ENCODE results near the gene NUP188.
"Not testable (repeated sequence)": the region's sequence is repeated elsewhere in the genome, so short reads cannot be mapped to it uniquely, and the experiment has no call there.

NUP188 gene

DNA sequence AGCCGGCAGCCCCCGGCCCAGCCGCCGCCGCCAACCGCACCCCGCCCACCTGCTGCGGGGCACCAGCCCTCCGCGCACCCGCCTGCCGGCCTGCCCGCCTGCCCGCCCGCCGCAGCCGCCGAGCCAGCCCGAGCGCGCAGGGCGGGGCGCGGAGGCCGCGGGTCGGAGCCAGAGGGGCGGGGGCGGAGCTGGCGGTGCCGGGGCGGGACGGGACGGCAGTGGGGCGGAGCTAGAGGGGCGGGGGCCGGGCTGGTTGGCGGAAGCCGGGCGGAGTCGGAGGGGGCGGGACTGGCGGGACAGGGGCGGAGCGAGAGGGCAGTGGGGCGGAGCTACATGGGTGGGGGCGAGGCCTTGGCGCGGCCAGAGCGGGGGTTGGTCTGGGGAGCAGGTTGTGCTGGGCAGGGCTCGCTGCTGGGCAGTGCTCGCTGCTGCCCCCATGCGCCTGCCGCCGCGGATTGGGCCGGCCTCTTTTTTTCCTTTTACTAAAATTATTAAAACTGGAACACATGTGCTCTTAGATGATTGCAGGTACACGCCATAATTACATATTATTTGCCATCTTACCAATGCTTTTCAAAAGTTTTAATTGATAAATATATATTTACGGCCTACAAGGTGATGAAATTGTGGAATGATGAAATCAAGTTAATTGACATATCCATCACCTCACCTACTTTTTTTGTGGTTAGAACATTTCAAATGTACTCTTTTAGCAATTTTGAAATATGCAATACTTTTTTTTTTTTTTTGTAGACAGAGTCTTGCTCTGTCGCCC, 80.9 kb downstream of the NUP188 start, which contains the start of gene SH3GLB2:
Gene SH3GLB2, minus strand, starts transcription at position 140 of the 775 bp plus-strand sequence. CDS start 177 bp downstream, outside the sequence.
- DNase-seq (ENCODE audit: low read depth), result peak; percentile 91

DNA sequence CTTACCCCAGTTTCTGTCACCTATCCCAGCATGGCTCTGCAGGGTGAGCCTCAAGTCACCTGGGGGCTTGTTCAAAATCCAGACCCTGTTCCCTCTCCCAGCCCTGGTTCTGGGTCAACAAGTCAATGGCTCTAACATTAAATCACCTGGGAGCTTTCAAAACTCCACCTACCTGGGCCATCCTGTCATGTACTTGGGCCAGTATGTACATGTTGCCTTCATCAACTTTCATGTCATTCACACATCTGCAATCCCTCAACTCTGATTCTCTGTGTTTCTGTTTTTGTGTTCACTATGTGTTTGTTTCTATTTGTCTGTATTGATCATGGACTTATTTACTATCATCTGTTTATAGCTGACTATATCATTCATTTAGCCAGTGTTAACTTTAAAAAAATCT, 82.7 kb downstream of the NUP188 start:
- DNase-seq (ENCODE audit: low read depth), result no peak

DNA sequence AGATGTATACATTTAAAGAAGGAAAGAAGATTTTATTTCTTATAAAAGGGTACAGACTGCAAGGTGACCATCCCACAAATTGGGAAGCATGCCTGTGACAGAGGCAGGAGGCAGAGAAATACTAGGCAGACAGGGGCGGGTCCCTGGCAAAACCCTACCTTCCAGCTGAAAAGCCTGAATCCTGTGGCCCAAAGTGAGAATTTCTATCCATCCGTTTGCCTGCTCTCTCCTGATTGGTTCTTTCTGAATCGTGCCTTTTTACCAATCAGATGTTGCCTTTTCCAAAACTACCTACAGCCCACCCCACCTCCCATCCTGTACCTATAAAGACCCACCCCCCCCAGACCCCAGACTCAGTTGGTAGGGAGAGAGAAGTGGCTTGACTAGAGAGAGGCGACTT, 84.0 kb downstream of the NUP188 start:
- no peak for DNase-seq (ENCODE audit: low read depth)

DNA sequence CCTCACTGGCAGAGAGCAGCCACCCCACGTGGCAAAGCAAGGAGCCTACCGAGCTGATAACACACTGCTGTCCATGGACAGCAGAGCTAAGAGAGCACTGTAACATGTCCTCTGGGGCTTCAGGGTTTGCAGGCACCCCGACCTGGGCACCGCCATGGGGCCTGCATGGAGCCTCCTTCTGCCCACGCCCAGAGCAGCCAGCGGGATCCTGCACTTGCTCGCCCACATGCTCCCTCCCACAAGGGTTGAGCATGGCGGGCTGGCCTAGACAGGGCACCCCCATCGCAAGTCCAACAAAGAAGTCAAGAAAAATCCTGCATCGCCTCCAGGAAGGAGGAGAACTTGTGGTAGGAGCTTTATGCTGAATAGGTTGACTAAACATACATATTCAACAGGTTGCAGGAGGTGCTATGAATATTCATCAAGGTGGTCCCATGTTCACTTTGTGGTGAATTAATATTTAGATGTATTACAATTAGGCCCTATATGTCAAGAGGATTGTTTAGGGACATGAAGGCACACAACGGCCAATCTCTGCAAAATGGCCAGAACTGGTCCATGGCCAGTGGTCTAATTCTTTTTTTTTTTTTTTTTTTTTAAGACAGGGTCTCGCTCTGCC, 85.2 kb downstream of the NUP188 start:
- no peak for DNase-seq (ENCODE audit: low read depth)

DNA sequence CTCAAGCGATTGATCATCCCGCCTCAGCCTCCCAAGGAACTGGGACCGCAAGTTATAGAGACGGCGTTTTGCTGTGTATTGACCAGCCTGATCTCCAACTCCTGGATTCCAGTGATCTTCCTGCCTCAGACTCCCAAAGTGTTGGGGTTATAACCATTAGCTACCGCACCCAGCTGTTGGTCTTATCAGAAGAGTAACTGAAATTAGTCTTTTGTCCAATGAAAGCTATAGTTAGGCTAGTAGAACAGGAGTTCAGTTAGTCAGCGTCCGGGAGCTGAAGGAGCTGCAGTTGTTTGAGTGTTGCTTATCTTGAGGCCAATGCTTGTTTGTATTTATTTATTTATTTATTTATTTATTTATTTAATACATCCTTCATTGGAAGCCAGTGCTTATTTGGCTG, 85.7 kb downstream of the NUP188 start:
- no peak for DNase-seq (ENCODE audit: low read depth)

DNA sequence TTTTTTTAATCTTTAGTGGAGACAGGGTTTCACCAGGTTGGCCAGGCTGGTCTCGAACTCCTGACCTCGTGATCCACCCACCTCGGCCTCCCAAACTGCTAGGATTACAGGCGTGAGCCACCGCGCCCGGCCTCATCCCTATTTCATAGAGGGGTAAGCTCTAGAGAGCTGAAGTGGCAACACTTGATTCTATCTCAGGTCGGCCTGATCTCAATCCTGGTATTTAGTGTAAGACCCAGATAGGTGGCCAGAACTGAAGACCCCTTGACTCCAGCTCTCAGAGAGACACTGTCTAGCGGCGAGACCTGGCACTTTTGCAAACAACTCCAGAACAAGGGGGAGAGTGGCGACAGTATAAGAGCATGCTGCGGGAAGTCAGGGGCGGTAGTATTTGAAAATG, 88.3 kb downstream of the NUP188 start:
- not testable (repeated sequence) for DNase-seq (ENCODE audit: low read depth)

DNA sequence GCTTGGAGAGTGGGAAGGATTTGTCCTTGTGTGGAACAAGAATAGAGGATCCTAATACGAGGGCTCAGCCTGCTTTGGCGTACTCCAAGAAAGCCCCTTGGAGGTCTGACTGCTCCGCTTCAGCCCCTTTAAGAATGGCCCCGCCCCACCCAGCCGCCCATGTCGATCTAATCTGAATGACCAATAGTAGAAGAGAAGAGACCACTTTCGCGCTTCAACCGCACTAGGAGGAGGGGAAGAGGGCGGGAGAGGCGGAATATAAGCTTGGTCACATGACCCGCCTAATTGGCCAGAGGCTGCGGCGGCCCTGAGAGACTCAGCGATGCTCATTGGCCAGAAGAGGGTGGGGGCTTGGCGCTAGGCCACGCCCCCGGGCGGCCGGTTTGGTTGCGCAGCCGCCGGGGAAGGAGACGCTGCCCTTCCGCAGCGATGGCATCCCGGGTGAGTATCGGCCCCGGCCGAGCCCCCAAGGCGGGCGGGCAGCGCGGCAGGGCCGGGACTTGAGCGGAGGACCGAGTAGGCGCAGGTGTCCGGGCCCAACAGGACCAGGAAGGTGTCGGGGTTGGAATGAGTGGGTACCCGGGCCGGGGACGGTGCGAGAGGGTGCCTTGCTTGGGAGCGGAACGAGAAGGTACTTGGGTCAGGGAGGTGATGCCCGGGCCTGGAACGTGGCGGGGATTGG, 88.9 kb downstream of the NUP188 start, which contains the start of gene MIGA2:
Gene MIGA2, plus strand, starts transcription at position 386 of the 682 bp plus-strand sequence. CDS start 3,969 bp downstream, outside the sequence.
- DNase-seq (ENCODE audit: low read depth), result peak; percentile 86

DNA sequence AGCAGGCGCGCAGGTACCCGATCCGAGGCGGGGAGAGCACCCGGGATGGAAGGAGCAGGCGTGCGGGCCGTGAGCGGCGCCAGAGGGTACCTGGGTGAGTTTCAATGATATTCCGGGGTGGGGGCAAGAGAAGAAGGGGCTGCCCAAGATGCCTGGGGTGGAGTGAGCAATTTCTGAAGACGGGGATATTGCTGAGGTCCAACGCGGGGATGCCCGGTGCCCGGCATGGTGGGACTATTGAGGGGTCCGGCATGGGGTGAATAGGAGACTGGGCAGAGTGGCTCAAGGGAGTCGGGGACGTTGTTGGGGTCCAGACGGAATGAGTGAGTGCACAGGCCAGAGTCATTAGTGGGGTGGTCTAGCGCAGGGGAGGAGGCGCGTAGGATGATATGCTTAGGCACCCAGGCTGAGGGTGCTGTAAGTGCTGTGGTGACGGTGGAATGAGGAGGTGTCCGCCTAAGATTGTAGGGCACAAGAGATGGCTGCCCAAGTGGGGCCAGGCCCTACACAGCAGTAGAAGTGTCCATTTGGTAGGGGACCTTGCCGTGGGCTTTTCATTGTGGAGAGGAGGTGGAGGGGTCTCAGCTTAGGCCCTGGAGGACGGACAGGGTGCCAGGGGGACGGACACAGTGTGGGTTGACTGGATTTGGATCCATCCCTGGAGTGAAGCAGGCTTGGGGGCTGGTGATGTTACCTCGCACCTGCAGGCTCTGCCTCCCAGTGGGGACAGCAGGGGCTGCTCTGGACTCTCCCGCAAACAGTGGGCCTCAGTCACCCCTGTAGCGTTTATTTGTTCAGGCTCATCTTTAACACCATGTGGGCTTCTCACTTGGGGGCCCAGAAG, 89.6 kb downstream of the NUP188 start:
- no peak for DNase-seq (ENCODE audit: low read depth)

DNA sequence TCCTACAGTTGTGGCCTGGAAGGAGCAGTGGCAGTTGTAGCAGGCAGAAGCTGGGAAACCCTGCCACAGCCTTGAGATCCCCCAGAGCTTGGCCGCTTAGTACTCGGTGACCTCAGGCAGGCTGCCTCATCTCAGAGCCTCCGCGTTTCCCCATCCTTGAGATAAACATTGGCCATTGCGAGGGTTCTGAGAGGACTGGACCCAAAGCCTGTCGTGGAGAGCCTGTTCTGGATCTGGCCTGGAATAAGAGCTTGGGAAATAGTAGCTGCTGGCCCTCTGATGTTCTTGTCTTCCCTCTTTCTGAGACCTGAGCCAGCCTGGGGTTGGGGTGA, 90.2 kb downstream of the NUP188 start:
- no peak for DNase-seq (ENCODE audit: low read depth)

DNA sequence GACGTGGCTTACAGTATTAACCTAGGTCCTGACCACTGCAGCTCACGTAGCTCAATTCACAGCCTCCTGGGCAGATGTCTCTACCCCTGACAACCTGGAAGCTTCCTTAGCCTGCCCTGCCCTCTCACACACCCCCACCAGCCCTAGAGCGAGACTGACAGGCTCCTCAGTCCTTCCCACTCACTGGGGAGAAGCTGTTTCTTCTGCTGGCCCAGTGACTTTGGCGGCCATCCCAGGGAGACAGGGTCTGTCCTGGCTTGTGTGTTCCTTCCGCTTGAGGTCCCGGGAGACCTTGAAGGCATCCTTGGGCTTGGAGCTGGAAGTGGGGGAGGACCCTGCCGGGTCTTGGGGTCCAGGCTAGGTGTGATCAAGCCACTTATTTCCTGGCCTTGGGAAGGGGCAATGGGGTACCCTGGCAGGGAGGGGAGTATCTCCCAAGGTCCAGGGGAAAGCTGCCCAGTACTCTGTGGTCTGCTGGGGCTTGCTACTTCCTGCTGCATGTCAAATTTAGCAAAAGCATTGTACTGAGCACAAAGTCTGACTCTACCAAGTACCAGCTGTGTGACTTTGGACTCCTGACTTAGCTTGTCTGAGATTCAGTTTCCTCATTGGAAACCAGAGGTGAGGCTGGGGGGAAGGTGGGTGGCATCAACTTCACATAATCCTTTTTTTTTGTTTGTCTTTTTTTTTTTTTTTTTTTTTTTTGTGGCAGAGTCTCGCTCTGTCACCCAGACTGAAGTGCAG, 90.8 kb downstream of the NUP188 start:
- DNase-seq (ENCODE audit: low read depth), result no peak

DNA sequence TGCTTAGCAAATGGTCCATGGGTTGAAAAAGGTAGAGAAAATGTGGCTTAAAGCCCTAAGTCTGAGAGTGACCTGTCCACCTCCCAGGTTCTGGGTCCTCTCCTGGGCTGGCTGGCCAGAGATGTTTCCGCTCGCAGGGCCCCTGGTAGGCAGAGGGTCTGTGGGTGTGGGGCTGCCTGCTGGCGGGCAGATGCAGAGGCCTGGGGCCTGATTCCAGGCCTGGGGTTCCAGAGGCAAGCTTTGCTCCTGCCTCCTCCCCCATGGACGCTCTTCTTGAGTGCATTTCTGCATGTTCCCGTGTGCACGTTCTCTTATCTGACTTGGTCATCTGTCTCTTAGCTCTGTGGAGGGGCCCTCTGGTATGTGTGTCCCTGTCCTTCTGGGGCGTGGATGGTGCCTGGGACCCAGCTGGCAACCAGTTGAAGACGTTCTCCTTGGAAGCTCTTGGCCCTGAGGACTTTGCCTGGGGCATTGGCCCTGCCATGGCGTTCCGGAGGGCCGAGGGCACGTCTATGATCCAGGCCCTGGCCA, 92.7 kb downstream of the NUP188 start:
- no peak for DNase-seq (ENCODE audit: low read depth)

DNA sequence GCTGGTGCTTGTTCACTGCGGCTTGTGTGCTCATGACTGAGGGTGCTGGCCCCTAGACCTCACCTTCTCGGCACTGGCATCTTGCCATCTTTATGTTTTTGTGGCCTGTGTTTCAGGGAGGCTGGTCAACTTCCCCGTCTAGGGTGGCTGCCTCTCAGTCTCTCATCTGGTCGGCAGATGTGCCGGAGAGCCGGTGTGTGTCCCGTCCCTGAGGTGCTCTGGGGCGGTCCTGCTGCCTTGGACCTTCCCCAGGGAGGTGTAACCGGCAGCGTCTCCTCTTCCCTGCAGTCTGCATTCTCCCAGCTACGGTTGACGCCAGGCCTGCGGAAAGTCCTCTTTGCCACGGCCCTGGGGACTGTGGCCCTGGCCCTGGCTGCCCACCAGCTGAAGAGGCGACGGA, 94.5 kb downstream of the NUP188 start:
- no peak for DNase-seq (ENCODE audit: low read depth)

DNA sequence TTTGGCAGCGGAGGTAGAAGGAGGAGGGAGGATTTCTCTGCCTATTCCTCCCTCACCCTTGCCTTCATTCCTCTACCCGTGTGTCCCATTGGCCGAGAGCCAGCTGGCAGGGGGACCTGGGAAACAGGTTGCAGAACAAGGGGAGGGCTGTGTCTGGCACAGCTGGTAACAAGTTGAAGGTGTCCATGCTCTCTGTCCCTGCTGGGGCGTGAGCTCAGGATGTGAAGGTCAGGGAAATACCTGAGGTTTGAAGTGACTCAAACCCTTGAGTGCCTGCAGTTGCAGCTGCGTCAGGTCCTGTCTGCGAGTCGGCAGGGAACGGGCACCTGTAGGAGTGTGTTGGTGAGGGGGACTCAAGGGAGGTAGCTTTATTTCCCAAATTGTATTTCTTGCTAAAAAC, 105.1 kb downstream of the NUP188 start:
- no peak for DNase-seq (ENCODE audit: low read depth)

DNA sequence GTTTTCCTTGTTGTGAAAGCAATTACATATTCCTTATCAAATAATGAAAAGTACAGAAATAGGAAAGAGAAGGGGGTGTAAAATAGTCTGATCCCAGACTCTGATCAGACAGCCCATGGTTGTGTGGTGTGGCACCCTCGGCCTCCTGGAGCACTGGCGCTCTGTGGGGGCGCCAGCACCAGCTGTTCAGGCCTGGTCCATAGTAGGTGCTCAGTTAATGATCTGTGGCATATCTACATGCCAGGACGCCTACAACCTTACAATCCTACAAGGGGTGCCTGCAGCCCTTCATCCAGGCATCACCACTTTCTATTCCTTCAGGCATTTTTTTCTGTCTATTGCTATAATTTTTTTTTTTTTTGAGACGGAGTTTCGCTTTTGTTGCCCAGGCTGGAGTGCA, 105.5 kb downstream of the NUP188 start:
- DNase-seq (ENCODE audit: low read depth), result no peak

DNA sequence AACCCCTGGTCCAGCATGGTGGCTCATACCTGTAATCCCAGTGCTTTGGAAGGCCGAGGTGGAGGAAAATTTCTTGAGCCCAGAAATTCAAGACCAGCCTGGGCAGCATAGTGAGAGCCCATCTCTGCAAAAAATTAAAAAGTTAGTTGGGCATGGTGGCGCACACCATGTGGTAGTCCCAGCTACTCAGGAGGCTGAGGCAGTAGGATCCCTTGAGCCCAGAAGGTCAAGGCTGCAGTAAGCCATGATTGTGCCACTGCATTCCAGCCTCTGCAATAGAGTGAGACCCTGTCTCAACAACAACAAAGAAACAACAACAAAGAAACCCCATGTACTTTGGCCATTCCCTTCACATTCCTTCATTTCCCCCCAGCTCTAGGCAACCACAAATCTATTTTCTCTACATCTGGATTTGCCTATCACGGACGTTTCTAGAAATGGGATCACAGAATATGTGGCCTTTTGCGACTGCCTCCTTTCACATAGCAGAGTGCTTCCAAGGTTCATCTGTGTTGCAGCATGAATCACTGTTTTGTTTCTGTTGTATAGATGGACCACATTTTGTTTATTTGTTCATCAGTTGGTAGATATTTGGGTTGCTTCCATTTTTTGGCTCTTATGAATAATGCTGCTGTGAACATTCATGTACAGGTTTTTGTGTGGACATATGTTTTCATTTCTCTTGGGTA, 106.8 kb downstream of the NUP188 start:
- no peak for DNase-seq (ENCODE audit: low read depth)

Measured in activated T-helper 9 cell treated with anti-CD3 and anti-CD28 coated beads, Interleukin-2, amount 50 U/mL, for 16 hours (primary cell).